Omental fat pad (tissue), 4 donors: Measurements from ENCODE around the gene CPD. TPM values are rescaled to one million over a fixed set of nuclear protein-coding genes. Genes with fewer than 3 reads are reported as not detected.

Source experiments
- ATAC-seq: fragments of 150-250 bp; one replicate; pipeline ENCODE4 v1.9.1; 2016; ENCODE audit warnings: mild to moderate bottlenecking, moderate library complexity; ENCODE audit not compliant: low FRiP score
- DNase-seq: peaks from one replicate; pipeline ENCODE4 v3.0.0-alpha.2; 2019; ENCODE audit warnings: low spot score
- total RNA-seq, 4 donors: library from RNA; depleted of rRNA; stranded (reverse); fragments of >200 nt; gene quantifications; one replicate each; pipeline ENCODE4 v1.1.0, GENCODE V29; 2016
- TF ChIP-seq, protein P1 (sequence below), 3 donors: fragments of 450-650 bp; IDR thresholded peaks; one replicate each; pipeline ENCODE4 v1.5.1; 2016 to 2017; ENCODE audit warnings: antibody characterized with exemption in 3 of 3, mild to moderate bottlenecking in 3 of 3, moderate library complexity in 2 of 3

CPD gene
- total RNA-seq, 4 donors from 2014 or later = 57.2 to 101 (median 82.2) TPM

DNA sequence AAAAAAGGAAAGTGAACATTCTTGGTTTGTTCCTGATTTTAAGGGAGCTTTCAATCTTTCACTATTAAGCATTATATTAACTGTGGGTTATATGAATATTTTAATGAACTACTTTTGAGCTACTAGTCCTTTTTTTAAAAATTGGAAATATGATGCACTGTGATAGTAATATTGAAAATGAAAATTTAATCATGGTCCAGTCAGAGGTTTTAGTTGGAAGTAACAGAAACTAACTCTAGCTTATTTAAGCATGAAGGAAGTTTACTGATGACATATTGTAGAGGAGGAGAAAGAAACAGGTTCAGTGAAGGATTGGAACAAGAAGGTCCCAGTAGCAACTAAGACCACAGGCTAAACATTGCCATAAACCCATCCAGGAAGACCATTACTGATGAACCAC lies 24.0 kb upstream of the CPD start:
- DNase-seq (no peak), ATAC-seq (no peak)
- TF ChIP-seq, protein P1, sequence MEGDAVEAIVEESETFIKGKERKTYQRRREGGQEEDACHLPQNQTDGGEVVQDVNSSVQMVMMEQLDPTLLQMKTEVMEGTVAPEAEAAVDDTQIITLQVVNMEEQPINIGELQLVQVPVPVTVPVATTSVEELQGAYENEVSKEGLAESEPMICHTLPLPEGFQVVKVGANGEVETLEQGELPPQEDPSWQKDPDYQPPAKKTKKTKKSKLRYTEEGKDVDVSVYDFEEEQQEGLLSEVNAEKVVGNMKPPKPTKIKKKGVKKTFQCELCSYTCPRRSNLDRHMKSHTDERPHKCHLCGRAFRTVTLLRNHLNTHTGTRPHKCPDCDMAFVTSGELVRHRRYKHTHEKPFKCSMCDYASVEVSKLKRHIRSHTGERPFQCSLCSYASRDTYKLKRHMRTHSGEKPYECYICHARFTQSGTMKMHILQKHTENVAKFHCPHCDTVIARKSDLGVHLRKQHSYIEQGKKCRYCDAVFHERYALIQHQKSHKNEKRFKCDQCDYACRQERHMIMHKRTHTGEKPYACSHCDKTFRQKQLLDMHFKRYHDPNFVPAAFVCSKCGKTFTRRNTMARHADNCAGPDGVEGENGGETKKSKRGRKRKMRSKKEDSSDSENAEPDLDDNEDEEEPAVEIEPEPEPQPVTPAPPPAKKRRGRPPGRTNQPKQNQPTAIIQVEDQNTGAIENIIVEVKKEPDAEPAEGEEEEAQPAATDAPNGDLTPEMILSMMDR (IDR thresholded peaks at IDR 0.05) = no peak

- DNase-seq (no peak), ATAC-seq (no peak)
- TF ChIP-seq, protein P1 (IDR thresholded peaks at IDR 0.05) = no peak
These were observed 21.3 kb upstream of the CPD start for GRCh38 chr17:30357476-30357875.

DNA sequence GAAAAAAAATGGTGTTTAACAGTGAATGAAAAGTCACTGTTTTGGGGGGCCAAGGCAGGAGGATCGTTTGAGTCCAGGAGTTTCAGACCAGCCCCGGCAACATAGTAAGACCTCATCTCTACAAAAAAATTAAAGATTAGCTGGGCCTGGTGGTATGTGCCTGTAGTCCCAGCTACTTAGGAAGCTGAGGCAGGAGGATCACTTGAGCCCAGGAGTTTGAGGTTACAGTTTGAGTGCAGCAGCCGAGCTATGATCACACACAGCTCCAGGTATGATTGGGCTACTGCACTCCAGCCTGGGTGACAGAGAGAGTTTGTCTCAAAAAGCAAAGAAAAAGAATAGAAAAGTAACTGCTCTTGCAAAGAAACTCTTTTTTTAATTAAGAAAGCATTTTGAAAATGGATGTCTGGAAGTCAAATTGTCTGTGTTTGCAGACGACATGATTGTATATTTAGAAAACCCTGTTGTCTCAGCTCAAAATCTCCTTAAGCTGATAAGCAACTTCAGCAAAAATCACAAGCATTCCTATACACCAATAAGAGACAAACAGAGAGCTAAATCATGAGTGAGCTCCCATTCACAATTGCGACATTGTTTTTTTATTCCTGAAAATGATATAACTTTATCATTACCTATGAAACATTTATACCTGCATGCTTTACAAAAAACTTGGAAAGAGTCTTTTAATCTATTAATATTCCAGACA lies 20.5 kb upstream of the CPD start:
- ATAC-seq (no peak), DNase-seq (no peak)
- TF ChIP-seq, protein P1 (IDR thresholded peaks at IDR 0.05) = no peak

DNA sequence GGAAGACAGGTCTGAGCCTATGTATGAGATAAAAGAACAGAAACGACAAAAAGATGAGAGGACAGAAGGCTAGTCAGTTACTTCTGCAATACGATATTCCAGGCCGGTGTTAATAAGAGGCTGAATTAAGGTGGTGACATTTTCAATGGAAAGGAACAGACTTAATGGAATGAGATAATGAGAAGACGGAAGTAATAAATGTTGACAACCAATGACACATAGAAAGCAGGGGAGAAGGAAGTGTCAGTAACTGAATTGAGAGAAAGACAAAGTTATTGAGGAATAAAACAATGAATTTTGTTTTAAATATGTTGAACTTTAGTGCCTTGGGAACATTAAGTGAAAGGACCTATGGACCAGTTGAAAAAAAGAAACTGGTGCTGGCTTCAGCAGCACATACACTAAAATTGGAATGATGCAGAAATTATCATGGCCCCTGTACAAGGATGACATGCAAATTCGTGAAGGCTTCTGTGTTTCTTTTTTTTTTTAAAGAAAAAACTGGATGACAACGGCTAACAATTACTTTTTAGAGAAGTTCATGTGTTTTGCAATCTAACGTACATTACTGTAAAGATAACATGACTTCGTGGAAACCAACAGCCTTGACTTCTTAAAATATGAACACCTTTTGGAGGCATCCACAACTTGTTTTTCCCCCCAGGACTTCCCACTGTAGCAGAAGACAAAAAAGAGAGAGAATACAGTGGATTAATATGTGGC lies 18.5 kb upstream of the CPD start:
- TF ChIP-seq, protein P1 (IDR thresholded peaks at IDR 0.05) = no peak
- ATAC-seq (no peak), DNase-seq (no peak)

DNA sequence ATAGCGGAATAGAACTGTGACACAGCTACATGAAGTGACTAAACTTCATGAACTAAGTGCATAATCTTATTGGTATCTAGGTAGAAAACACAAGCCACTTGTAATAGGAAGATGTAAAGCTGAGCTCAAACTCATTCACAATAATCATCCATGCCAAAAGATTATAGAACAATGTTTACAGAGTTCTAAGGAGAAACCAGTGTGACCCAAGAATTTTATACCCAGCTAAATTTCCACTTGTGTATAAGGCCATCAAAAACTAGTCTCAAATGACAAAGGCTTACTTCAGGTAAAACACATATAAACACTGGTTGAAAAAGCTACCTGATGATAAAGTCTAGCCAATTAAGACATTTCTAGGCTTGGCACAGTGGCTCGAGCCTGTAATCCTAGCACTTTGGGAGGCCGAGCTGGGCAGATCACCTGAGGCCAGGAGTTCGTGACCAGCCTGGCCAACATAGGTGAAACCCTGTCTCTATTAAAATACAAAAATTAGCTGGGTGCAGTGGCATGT lies 16.9 kb upstream of the CPD start:
- ATAC-seq (no peak), DNase-seq (no peak)
- TF ChIP-seq, protein P1 (IDR thresholded peaks at IDR 0.05) = no peak

DNA sequence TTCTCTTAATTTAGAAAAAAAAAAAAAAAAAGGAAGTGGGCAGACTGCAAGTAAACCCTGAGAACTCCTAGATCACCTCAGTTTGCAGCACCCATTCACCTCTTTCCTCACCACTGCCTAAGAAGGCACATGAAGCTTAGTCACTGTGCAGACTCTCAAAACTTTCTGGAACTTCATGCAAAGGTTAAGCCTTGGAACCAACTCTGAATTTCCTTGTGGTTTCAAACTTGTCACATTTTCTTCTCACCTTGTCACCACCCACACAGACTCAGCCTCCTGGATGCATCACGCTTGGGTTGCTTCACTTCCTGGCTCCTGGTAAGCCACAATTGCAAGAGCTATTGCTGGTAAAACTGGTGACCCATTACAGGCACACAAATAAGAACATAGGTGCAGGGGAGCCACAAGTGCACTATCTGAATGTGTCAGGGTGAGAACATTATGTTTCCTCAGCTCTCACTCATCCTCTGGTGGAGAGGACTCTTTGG lies 15.0 kb upstream of the CPD start:
- ATAC-seq (no peak), DNase-seq (no peak)
- TF ChIP-seq, protein P1 (IDR thresholded peaks at IDR 0.05) = no peak
